Transverse colon (tissue), 4 donors: ENCODE data around the gene TNFRSF6B.

Experiments
- CTCF ChIP-seq, 5 experiments: fragments of 200-600 bp in 3 of 5; fragments of 450-650 bp in 2 of 5; sonication (generic) in 3 of 5; IDR thresholded peaks; 1 replicate in 2 of 5; 2 replicates in 3 of 5; pipeline ENCODE4 v1.5.1; 2016 to 2017; ENCODE audit warnings: antibody characterized with exemption in 5 of 5, inconsistent platforms in 3 of 5, mild to moderate bottlenecking in 2 of 5, moderate library complexity in 1 of 5
- EP300 ChIP-seq: sonication (generic); formaldehyde crosslinking; IDR thresholded peaks from one replicate; pipeline ENCODE4 v1.6.1; 2017; ENCODE audit warnings: antibody characterized with exemption, low read depth
- POLR2AphosphoS5 ChIP-seq, 3 donors: sonication (generic); formaldehyde crosslinking; IDR thresholded peaks; one replicate each; pipeline ENCODE4 v1.6.1; 2016; ENCODE audit warnings: antibody characterized with exemption in 3 of 3

GRCh38 chr20:63696628-63697356 is at the start of gene TNFRSF6B:
- TF ChIP-seq EP300 (no peak), CTCF (IDR thresholded peaks at IDR 0.05) (no peak), POLR2AphosphoS5 (IDR thresholded peaks at IDR 0.05) (peak in 2 of 3 donors; percentile 41 to 56)
